LNCAP (cell line): ENCODE measurements around the gene OR9Q1.

ENCODE experiments used
- TF ChIP-seq, protein P1 (sequence below): fragments of 450-650 bp; IDR thresholded peaks from 2 replicates; pipeline ENCODE4 v1.5.1; 2017; ENCODE audit warnings: mild to moderate bottlenecking

OR9Q1 gene

GRCh38 chr11:58216476-58216875, 192.8 kb downstream of the OR9Q1 start:
- TF ChIP-seq, protein P1, sequence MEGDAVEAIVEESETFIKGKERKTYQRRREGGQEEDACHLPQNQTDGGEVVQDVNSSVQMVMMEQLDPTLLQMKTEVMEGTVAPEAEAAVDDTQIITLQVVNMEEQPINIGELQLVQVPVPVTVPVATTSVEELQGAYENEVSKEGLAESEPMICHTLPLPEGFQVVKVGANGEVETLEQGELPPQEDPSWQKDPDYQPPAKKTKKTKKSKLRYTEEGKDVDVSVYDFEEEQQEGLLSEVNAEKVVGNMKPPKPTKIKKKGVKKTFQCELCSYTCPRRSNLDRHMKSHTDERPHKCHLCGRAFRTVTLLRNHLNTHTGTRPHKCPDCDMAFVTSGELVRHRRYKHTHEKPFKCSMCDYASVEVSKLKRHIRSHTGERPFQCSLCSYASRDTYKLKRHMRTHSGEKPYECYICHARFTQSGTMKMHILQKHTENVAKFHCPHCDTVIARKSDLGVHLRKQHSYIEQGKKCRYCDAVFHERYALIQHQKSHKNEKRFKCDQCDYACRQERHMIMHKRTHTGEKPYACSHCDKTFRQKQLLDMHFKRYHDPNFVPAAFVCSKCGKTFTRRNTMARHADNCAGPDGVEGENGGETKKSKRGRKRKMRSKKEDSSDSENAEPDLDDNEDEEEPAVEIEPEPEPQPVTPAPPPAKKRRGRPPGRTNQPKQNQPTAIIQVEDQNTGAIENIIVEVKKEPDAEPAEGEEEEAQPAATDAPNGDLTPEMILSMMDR: no peak

GRCh38 chr11:58222721-58223120, 199.0 kb downstream of the OR9Q1 start:
- TF ChIP-seq, protein P1: no peak

- TF ChIP-seq, protein P1: no peak
These were observed 204.4 kb downstream of the OR9Q1 start for GRCh38 chr11:58227956-58228615.
